IMR-90 (cell line): Measurements from ENCODE around the gene MTA1. TPM values are rescaled to one million over a fixed set of nuclear protein-coding genes. Genes with fewer than 3 reads are reported as not detected.

Source experiments
- ATAC-seq: fragments of 200-7000 bp; cut with Tn5 transposase; 2 replicates; pipeline ENCODE4 v1.9.1; 2020; ENCODE audit warnings: low read depth, mild to moderate bottlenecking, moderate library complexity
- BruUV-seq: library from RNA; stranded (reverse); fragments of 400-500 nt; replicated peaks from 2 replicates; lab custom pipeline; 2021; lab: Mats Ljungman, UMichigan
- CTCF ChIA-PET: fragments of 300-600 bp; formaldehyde crosslinking; extraction: SDS; loops from one replicate; lab custom pipeline; 2021; ENCODE audit warnings: antibody characterized with exemption; lab: Yijun Ruan, JAX
- POLR2A ChIA-PET: fragments of 300-600 bp; sonication (Branson Sonifier 250); formaldehyde crosslinking; loops from one replicate; lab custom pipeline; 2022; ENCODE audit warnings: antibody characterized with exemption; ENCODE audit not compliant: unreplicated experiment; lab: Charles Lee
- DNase-seq: peaks from one replicate; pipeline ENCODE4 v3.0.0; 2013
- H2AFZ ChIP-seq: replicated peaks from 2 replicates; pipeline ENCODE3; 2013; ENCODE audit warnings: low read length, mild to moderate bottlenecking; ENCODE audit not compliant: poor library complexity
- H2AK5ac ChIP-seq: 2 replicates; pipeline ENCODE4 v1.6.1; 2013; ENCODE audit warnings: low read depth, low read length, inconsistent platforms
- H2AK9ac ChIP-seq: replicated peaks from 2 replicates; pipeline ENCODE3; 2013; ENCODE audit warnings: mild to moderate bottlenecking, low read depth, low read length, moderate library complexity; ENCODE audit not compliant: poor library complexity
- H2BK120ac ChIP-seq: 2 replicates; pipeline ENCODE4 v1.6.1; 2013; ENCODE audit warnings: low read depth, low read length, inconsistent platforms
- H2BK15ac ChIP-seq: 3 replicates; pipeline ENCODE4 v1.6.1; 2013; ENCODE audit warnings: low read depth, low read length, inconsistent platforms
- H2BK20ac ChIP-seq: 2 replicates; pipeline ENCODE4 v1.6.1; 2013; ENCODE audit warnings: low read depth, mild to moderate bottlenecking, inconsistent platforms, low read length, moderate library complexity
- H2BK5ac ChIP-seq: 2 replicates; pipeline ENCODE4 v1.6.1; 2013; ENCODE audit warnings: mild to moderate bottlenecking, low read depth, low read length, inconsistent platforms; ENCODE audit not compliant: poor library complexity, severe bottlenecking
- H3K14ac ChIP-seq: replicated peaks from 2 replicates; pipeline ENCODE4 v1.6.1; 2013; ENCODE audit warnings: low read depth, low read length, inconsistent platforms
- H3K18ac ChIP-seq: 2 replicates; pipeline ENCODE4 v1.6.1; 2013; ENCODE audit warnings: low read depth, low read length, control low read depth
- H3K23ac ChIP-seq: 2 replicates; pipeline ENCODE4 v1.6.1; 2013; ENCODE audit warnings: low read depth, low read length, inconsistent platforms
- H3K27ac ChIP-seq: 2 replicates; pipeline ENCODE4 v1.5.1; 2013; ENCODE audit warnings: mild to moderate bottlenecking, control low read depth, low read length; ENCODE audit not compliant: insufficient read depth
- H3K27me3 ChIP-seq: 2 replicates; pipeline ENCODE4 v1.6.1; 2013; ENCODE audit warnings: low read length; ENCODE audit not compliant: control insufficient read depth, insufficient read depth
- H3K36me3 ChIP-seq: 2 replicates; pipeline ENCODE4 v1.6.1; 2013; ENCODE audit warnings: low read length, mixed read lengths; ENCODE audit not compliant: control insufficient read depth, insufficient read depth
- H3K4ac ChIP-seq: 2 replicates; pipeline ENCODE4 v1.6.1; 2013; ENCODE audit warnings: low read depth, low read length, inconsistent platforms
- H3K4me1 ChIP-seq: 2 replicates; pipeline ENCODE4 v1.6.1; 2013; ENCODE audit warnings: low read length, mixed read lengths; ENCODE audit not compliant: control insufficient read depth, insufficient read depth
- H3K4me2 ChIP-seq: 2 replicates; pipeline ENCODE4 v1.6.1; 2013; ENCODE audit warnings: low read depth, mild to moderate bottlenecking, control low read depth, low read length, moderate library complexity
- H3K4me3 ChIP-seq: 2 replicates; pipeline ENCODE4 v1.5.1; 2013; ENCODE audit warnings: low read depth, mild to moderate bottlenecking, control low read depth, low read length, moderate library complexity; ENCODE audit not compliant: insufficient read depth
- H3K56ac ChIP-seq: 2 replicates; pipeline ENCODE4 v1.6.1; 2013; ENCODE audit warnings: low read length, inconsistent platforms; ENCODE audit not compliant: insufficient read depth; ENCODE audit errors: extremely low read depth
- H3K79me1 ChIP-seq, 2 experiments: 2 replicates each; pipeline ENCODE4 v1.6.1; 2013; ENCODE audit warnings: low read length in 2 of 2, inconsistent platforms in 1 of 2, low read depth in 1 of 2
- H3K9ac ChIP-seq: 2 replicates; pipeline ENCODE4 v1.6.1; 2013; ENCODE audit warnings: low read depth, low read length, control low read depth
- H3K9me1 ChIP-seq: 2 replicates; pipeline ENCODE4 v1.6.1; 2013; ENCODE audit warnings: low read length, inconsistent platforms; ENCODE audit not compliant: insufficient read depth
- H3K9me3 ChIP-seq: 2 replicates; pipeline ENCODE4 v1.6.1; 2013; ENCODE audit warnings: low read length; ENCODE audit not compliant: control insufficient read depth, insufficient read depth
- H4K20me1 ChIP-seq: 2 replicates; pipeline ENCODE4 v1.6.1; 2013; ENCODE audit warnings: low read length, inconsistent platforms; ENCODE audit not compliant: insufficient read depth
- H4K5ac ChIP-seq: 2 replicates; pipeline ENCODE4 v1.6.1; 2013; ENCODE audit warnings: mild to moderate bottlenecking, low read depth, low read length, control low read depth
- H4K8ac ChIP-seq, 2 experiments: 2 replicates each; pipeline ENCODE4 v1.6.1; 2013; ENCODE audit warnings: low read depth in 2 of 2, low read length in 2 of 2, control low read depth in 1 of 2, inconsistent platforms in 1 of 2
- H4K91ac ChIP-seq: 2 replicates; pipeline ENCODE4 v1.6.1; 2013; ENCODE audit warnings: low read depth, low read length, inconsistent platforms; ENCODE audit not compliant: insufficient read depth
- BHLHE40 ChIP-seq: fragments of 150-350 bp; IDR thresholded peaks from 2 replicates; pipeline ENCODE4 v1.6.1; 2016; ENCODE audit warnings: mild to moderate bottlenecking, low read depth, low read length
- CHD1 ChIP-seq: IDR thresholded peaks from 2 replicates; pipeline ENCODE4 v1.6.1; 2012; ENCODE audit warnings: low read depth, low read length, improper control_type of control experiment
- FOS ChIP-seq: fragments of 150-350 bp; IDR thresholded peaks from 2 replicates; pipeline ENCODE4 v1.6.1; 2016; ENCODE audit warnings: low read depth, low read length
- NFE2L2 ChIP-seq: fragments of 150-350 bp; IDR thresholded peaks from 2 replicates; pipeline ENCODE4 v1.6.1; 2016; ENCODE audit warnings: low read depth, mild to moderate bottlenecking, low read length
- POLR2A ChIP-seq: IDR thresholded peaks from 2 replicates; pipeline ENCODE4 v1.6.1; 2012; ENCODE audit warnings: mild to moderate bottlenecking, low read depth, low read length
- RAD21 ChIP-seq: IDR thresholded peaks from 2 replicates; pipeline ENCODE4 v1.6.1; 2012; ENCODE audit warnings: low read length, improper control_type of control experiment
- RCOR1 ChIP-seq: IDR thresholded peaks from 2 replicates; pipeline ENCODE4 v1.6.1; 2012; ENCODE audit warnings: mild to moderate bottlenecking, low read length, improper control_type of control experiment; ENCODE audit not compliant: insufficient replicate concordance
- RFX5 ChIP-seq: IDR thresholded peaks from 2 replicates; pipeline ENCODE4 v1.8.0; 2012; ENCODE audit warnings: low read depth, mild to moderate bottlenecking, low read length, moderate library complexity
- SMC3 ChIP-seq: fragments of 150-350 bp; IDR thresholded peaks from 2 replicates; pipeline ENCODE4 v1.6.1; 2016; ENCODE audit warnings: low read depth, mild to moderate bottlenecking, antibody characterized with exemption, low read length, moderate library complexity
- WGBS, 2 experiments: methylation state at CpG; one replicate each; pipeline versions ENCODE4 v1.1.5 to v1.1.7; 2013; ENCODE audit warnings: missing lambda C conversion rate in 2 of 2; ENCODE audit not compliant: insufficient read length in 1 of 2; ENCODE audit errors: extremely low coverage in 2 of 2; 5-methylcytosine and 5-hydroxymethylcytosine counted together
- dilution Hi-C: fragments of 300-500 bp; cut with HindIII; formaldehyde crosslinking; loops from one replicate; pipeline ENCODE4 v1.14.3; 2018; ENCODE audit warnings: low sequenced_read_pairs; ENCODE audit not compliant: unreplicated experiment
- in situ Hi-C: fragments of 300-500 bp; cut with MboI; formaldehyde crosslinking; loops from 3 replicates; pipeline ENCODE4 v1.14.3; 2019; ENCODE audit warnings: low sequenced_read_pairs, inconsistent platforms, mixed read lengths
- intact Hi-C: fragments of 100-400 bp; cut with micrococcal nuclease; formaldehyde crosslinking; loops from 2 replicates; pipeline ENCODE4 v1.10.0; 2022
- polyA plus RNA-seq, 3 experiments: library from polyadenylated mRNA; depleted of rRNA; stranded (reverse); fragments of >200 nt; gene quantifications; 2 replicates each; pipeline ENCODE4 v1.2.3, GENCODE V29; 2012; ENCODE audit warnings: low replicate concordance in 1 of 3
- total RNA-seq: library from RNA; depleted of rRNA; stranded (reverse); fragments of >200 nt; gene quantifications from 2 replicates; pipeline ENCODE4 v1.2.3, GENCODE V29; 2012
- TF ChIP-seq, protein P1 (sequence below): fragments of 150-350 bp; IDR thresholded peaks from 2 replicates; pipeline ENCODE4 v1.6.1; 2017; ENCODE audit warnings: mild to moderate bottlenecking, antibody characterized with exemption, low read length, low read depth
- TF ChIP-seq, protein P2 (sequence below): conservative IDR thresholded peaks from 2 replicates; pipeline ENCODE4 v1.5.1; 2012; ENCODE audit warnings: mild to moderate bottlenecking, low read depth, low read length, improper control_type of control experiment
- TF ChIP-seq, protein P3 (sequence below): fragments of 150-350 bp; IDR thresholded peaks from 2 replicates; pipeline ENCODE4 v1.6.1; 2016; ENCODE audit warnings: low read depth, mild to moderate bottlenecking, low read length, moderate library complexity, borderline replicate concordance

The MTA1 gene
- total and polyA plus RNA-seq, 2 of the 4 experiments (the other 2 are of a cell fraction) = 21.5 to 61.6 TPM

DNA sequence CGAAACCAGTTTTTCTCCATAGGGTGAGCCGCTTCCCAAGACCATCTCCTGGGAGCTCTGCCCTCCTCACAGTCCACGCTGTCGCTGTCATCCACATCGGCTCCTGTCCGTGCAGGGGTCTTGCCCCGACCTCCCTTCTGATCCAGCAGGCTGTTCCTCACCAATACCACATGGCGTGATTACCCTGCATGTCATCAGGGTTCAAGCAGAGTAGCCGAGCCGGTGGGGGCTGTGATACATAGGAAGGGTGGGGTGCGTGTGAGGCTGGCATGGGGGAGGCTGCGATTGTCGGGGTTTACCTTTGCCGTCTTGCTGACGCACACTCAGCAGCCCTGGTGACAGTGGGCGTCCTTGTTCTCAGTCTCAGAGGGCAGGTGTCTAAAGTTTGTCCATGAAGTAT is 88.4 kb downstream of the MTA1 start:
- Histone ChIP-seq H2BK120ac (no peak overlapping the region), H3K9ac (no peak overlapping the region), H3K18ac (no peak overlapping the region), H3K9me3 (no peaks in the 10 kb centered on the region), H3K14ac (no peak overlapping the region), H3K79me1 (no peaks in the 10 kb centered on the region), H3K56ac (no peak overlapping the region), H3K9me1 (no peaks in the 10 kb centered on the region), H4K8ac (no peak overlapping the region), H2BK15ac (no peak overlapping the region), H4K91ac (no peak overlapping the region), H3K4me2 (no peak overlapping the region), H3K23ac (no peak overlapping the region), H3K4me1 (no peaks in the 10 kb centered on the region), H3K36me3 (no peaks in the 10 kb centered on the region), H4K5ac (no peak overlapping the region), H3K4me3 (no peak overlapping the region), H3K4ac (no peak overlapping the region), H2BK20ac (no peak overlapping the region), H2BK5ac (no peak overlapping the region), H4K20me1 (no peaks in the 10 kb centered on the region), H3K27me3 (peaks cover 21% of the 10 kb centered on the region), H3K27ac (no peak overlapping the region), H2AK5ac (no peak overlapping the region), H2AK9ac (no peak overlapping the region), H2AFZ (no peak overlapping the region)
- ATAC-seq (no peak), DNase-seq (no peak)
- BruUV-seq = no TSS peak
- TF ChIP-seq POLR2A = no peak
- TF ChIP-seq BHLHE40 = no peak
- no peak for TF ChIP-seq SMC3
- TF ChIP-seq, protein P1, sequence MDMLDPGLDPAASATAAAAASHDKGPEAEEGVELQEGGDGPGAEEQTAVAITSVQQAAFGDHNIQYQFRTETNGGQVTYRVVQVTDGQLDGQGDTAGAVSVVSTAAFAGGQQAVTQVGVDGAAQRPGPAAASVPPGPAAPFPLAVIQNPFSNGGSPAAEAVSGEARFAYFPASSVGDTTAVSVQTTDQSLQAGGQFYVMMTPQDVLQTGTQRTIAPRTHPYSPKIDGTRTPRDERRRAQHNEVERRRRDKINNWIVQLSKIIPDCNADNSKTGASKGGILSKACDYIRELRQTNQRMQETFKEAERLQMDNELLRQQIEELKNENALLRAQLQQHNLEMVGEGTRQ = no peak
- no peak for TF ChIP-seq NFE2L2
- TF ChIP-seq, protein P2, sequence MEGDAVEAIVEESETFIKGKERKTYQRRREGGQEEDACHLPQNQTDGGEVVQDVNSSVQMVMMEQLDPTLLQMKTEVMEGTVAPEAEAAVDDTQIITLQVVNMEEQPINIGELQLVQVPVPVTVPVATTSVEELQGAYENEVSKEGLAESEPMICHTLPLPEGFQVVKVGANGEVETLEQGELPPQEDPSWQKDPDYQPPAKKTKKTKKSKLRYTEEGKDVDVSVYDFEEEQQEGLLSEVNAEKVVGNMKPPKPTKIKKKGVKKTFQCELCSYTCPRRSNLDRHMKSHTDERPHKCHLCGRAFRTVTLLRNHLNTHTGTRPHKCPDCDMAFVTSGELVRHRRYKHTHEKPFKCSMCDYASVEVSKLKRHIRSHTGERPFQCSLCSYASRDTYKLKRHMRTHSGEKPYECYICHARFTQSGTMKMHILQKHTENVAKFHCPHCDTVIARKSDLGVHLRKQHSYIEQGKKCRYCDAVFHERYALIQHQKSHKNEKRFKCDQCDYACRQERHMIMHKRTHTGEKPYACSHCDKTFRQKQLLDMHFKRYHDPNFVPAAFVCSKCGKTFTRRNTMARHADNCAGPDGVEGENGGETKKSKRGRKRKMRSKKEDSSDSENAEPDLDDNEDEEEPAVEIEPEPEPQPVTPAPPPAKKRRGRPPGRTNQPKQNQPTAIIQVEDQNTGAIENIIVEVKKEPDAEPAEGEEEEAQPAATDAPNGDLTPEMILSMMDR = no peak
- TF ChIP-seq RCOR1 = no peak
- TF ChIP-seq, protein P3, sequence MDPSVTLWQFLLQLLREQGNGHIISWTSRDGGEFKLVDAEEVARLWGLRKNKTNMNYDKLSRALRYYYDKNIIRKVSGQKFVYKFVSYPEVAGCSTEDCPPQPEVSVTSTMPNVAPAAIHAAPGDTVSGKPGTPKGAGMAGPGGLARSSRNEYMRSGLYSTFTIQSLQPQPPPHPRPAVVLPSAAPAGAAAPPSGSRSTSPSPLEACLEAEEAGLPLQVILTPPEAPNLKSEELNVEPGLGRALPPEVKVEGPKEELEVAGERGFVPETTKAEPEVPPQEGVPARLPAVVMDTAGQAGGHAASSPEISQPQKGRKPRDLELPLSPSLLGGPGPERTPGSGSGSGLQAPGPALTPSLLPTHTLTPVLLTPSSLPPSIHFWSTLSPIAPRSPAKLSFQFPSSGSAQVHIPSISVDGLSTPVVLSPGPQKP = no peak
- no peak for TF ChIP-seq RFX5
- no peak for TF ChIP-seq RAD21
- no peak for TF ChIP-seq FOS
- no peak for TF ChIP-seq CHD1
- POLR2A ChIA-PET = no interaction called here
- intact Hi-C loops = no loop called here
- in situ Hi-C loops = no loop called here
- dilution Hi-C loops = no loop called here
- 83% methylated on average over 2 of the region's 16 CpGs; no CpG with 5 or more reads in 1 of the 2 experiments for WGBS, 2 experiments
- CTCF ChIA-PET = no interaction called here
